ENCODE results near the gene TANGO2. TPM values are rescaled to one million over a fixed set of nuclear protein-coding genes. Genes with fewer than 3 reads are reported as not detected.

Gene TANGO2
- total RNA-seq, 1 experiment from 2014 or later: 21.5 TPM

DNA sequence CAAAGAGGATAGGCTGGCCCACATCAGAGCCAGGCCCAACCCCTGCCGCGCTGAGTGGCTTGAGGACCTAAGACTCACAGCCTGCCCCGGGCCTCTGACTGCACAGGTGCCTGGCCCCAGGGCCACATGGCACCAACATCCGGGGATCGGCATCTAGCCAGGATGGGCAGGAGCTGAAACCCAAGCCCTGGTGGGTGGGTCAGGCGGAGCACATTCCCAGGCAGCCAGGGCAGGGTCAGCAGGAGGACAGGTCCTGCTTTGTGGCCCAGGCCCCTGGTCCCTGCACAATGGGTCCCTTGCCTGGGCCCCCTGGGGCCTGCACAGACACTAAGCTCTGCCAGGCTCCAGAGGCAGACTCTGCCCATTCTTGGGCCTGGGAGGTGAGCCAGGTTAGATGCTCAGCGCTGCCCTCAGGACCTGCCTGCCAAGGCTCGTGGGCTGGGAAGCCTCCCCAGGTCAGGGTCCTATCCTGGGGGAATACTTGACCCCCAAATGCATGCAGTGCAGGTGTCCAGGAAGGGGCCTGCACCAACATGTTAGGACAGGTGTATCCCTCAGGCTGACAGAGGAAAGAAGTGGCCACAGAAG lies 37.8 kb upstream of the TANGO2 start:
- CTCF ChIA-PET: no interaction called here
- no peak overlapping the region for H3K4me3 ChIP-seq (ENCODE audit: low read depth, low read length, poor library complexity, severe bottlenecking)
- no peaks in the 10 kb centered on the region for H3K4me1 ChIP-seq (ENCODE audit: insufficient read depth, low read length, poor library complexity, severe bottlenecking)
- no peaks in the 10 kb centered on the region for H3K9me3 ChIP-seq (ENCODE audit: low read depth, low read length, poor library complexity, severe bottlenecking)
- no peak for DNase-seq (ENCODE audit: low spot score)
- BruUV-seq (replicated peaks): no TSS peak
- TF ChIP-seq, protein P1, sequence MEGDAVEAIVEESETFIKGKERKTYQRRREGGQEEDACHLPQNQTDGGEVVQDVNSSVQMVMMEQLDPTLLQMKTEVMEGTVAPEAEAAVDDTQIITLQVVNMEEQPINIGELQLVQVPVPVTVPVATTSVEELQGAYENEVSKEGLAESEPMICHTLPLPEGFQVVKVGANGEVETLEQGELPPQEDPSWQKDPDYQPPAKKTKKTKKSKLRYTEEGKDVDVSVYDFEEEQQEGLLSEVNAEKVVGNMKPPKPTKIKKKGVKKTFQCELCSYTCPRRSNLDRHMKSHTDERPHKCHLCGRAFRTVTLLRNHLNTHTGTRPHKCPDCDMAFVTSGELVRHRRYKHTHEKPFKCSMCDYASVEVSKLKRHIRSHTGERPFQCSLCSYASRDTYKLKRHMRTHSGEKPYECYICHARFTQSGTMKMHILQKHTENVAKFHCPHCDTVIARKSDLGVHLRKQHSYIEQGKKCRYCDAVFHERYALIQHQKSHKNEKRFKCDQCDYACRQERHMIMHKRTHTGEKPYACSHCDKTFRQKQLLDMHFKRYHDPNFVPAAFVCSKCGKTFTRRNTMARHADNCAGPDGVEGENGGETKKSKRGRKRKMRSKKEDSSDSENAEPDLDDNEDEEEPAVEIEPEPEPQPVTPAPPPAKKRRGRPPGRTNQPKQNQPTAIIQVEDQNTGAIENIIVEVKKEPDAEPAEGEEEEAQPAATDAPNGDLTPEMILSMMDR (conservative IDR thresholded peaks at IDR 0.05; ENCODE audit: low read depth, low read length): no peak
- TF ChIP-seq EZH2 (IDR thresholded peaks at IDR 0.05; ENCODE audit: borderline replicate concordance, low read depth, low read length, poor library complexity, severe bottlenecking): no peak
- POLR2A ChIA-PET (ENCODE audit: low non-redundant PET): no interaction called here
- H3K36me3 ChIP-seq (ENCODE audit: insufficient read depth, low read length, poor library complexity, severe bottlenecking): no peaks in the 10 kb centered on the region
- intact Hi-C loops (cut with micrococcal nuclease; ENCODE audit: unreplicated experiment): no loop called here
- no peak overlapping the region for H3K27ac ChIP-seq (ENCODE audit: low read depth, low read length, poor library complexity, severe bottlenecking)
- no peaks in the 10 kb centered on the region for H3K27me3 ChIP-seq (replicated peaks; ENCODE audit: insufficient read depth, low read depth, low read length, poor library complexity)

DNA sequence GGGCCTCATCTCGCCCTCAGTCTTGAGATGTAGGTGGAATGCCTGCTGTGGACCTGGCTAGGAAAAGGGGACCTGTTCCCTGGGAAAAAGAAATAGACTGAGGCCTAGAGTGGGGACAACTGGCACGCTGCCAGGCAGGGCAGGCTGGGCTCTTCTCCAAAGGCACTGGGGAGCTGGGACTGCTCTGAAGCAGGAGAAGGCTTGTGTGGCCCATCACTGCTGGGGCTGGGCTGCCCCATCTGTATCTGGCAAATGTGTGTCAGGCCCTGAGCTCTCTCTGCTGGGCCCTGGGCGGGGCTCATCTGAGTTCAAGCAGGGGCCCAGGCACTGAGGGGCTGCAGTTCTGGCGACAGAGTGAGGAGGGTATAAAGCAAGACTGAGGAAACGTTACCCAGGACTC lies 37.2 kb upstream of the TANGO2 start:
- Histone ChIP-seq H3K4me1 (ENCODE audit: insufficient read depth, low read length, poor library complexity, severe bottlenecking) (no peaks in the 10 kb centered on the region), H3K27me3 (replicated peaks; ENCODE audit: insufficient read depth, low read depth, low read length, poor library complexity) (no peaks in the 10 kb centered on the region), H3K4me3 (ENCODE audit: low read depth, low read length, poor library complexity, severe bottlenecking) (no peak overlapping the region), H3K36me3 (ENCODE audit: insufficient read depth, low read length, poor library complexity, severe bottlenecking) (no peaks in the 10 kb centered on the region), H3K9me3 (ENCODE audit: low read depth, low read length, poor library complexity, severe bottlenecking) (no peaks in the 10 kb centered on the region), H3K27ac (ENCODE audit: low read depth, low read length, poor library complexity, severe bottlenecking) (no peak overlapping the region)
- TF ChIP-seq EZH2 (IDR thresholded peaks at IDR 0.05; ENCODE audit: borderline replicate concordance, low read depth, low read length, poor library complexity, severe bottlenecking): no peak
- TF ChIP-seq, protein P1 (conservative IDR thresholded peaks at IDR 0.05; ENCODE audit: low read depth, low read length): no peak
- CTCF ChIA-PET: no interaction called here
- POLR2A ChIA-PET (ENCODE audit: low non-redundant PET): no interaction called here
- intact Hi-C loops (cut with micrococcal nuclease; ENCODE audit: unreplicated experiment): no loop called here
- DNase-seq (ENCODE audit: low spot score): no peak
- no TSS peak for BruUV-seq (replicated peaks)

- BruUV-seq (replicated peaks): no TSS peak
- H3K9me3 ChIP-seq (ENCODE audit: low read depth, low read length, poor library complexity, severe bottlenecking): no peaks in the 10 kb centered on the region
- peak; percentile 48 for DNase-seq (ENCODE audit: low spot score)
- H3K27me3 ChIP-seq (replicated peaks; ENCODE audit: insufficient read depth, low read depth, low read length, poor library complexity): no peaks in the 10 kb centered on the region
- TF ChIP-seq, protein P1 (conservative IDR thresholded peaks at IDR 0.05; ENCODE audit: low read depth, low read length): no peak
- TF ChIP-seq EZH2 (IDR thresholded peaks at IDR 0.05; ENCODE audit: borderline replicate concordance, low read depth, low read length, poor library complexity, severe bottlenecking): no peak
- ChIA-PET POLR2A (ENCODE audit: low non-redundant PET) (no interaction called here), CTCF (no interaction called here)
- no peak overlapping the region for H3K4me3 ChIP-seq (ENCODE audit: low read depth, low read length, poor library complexity, severe bottlenecking)
- H3K36me3 ChIP-seq (ENCODE audit: insufficient read depth, low read length, poor library complexity, severe bottlenecking): no peaks in the 10 kb centered on the region
- H3K4me1 ChIP-seq (ENCODE audit: insufficient read depth, low read length, poor library complexity, severe bottlenecking): no peaks in the 10 kb centered on the region
- intact Hi-C loops (cut with micrococcal nuclease; ENCODE audit: unreplicated experiment): no loop called here
- H3K27ac ChIP-seq (ENCODE audit: low read depth, low read length, poor library complexity, severe bottlenecking): no peak overlapping the region
Measured at GRCh38 chr22:19984201-19984753, 36.6 kb upstream of the TANGO2 start.

Data from A673 (cell line).